Measurements from ENCODE around the gene NOC4L.

DNA sequence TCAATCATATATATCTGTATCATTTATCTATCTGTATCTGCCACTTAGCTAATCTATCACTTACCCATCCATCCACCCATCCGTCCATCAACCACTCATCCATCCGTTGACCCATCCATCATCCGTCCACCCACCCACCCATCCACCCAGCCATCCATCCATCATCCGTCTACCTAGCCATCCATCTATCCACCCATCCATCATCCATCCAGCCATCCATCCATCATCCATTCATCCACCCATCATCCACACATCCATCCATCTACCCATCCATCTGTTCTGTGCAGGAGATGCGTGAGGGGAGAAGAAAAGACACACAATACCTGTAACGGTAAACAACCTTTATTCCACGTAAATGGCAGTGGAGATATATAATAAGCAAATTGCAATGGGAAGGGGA lies 20.2 kb downstream of the NOC4L start:
- TF ChIP-seq, protein P1, sequence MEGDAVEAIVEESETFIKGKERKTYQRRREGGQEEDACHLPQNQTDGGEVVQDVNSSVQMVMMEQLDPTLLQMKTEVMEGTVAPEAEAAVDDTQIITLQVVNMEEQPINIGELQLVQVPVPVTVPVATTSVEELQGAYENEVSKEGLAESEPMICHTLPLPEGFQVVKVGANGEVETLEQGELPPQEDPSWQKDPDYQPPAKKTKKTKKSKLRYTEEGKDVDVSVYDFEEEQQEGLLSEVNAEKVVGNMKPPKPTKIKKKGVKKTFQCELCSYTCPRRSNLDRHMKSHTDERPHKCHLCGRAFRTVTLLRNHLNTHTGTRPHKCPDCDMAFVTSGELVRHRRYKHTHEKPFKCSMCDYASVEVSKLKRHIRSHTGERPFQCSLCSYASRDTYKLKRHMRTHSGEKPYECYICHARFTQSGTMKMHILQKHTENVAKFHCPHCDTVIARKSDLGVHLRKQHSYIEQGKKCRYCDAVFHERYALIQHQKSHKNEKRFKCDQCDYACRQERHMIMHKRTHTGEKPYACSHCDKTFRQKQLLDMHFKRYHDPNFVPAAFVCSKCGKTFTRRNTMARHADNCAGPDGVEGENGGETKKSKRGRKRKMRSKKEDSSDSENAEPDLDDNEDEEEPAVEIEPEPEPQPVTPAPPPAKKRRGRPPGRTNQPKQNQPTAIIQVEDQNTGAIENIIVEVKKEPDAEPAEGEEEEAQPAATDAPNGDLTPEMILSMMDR (IDR thresholded peaks at IDR 0.05) = no peak
- TF ChIP-seq POLR2A (IDR thresholded peaks at IDR 0.05) = no peak

Measured in right lobe of liver (tissue), 4 donors.